Embryonic facial prominence (tissue), 1 donor: ENCODE data around the gene GTF3C4.

Source experiments
- DNase-seq: peaks from one replicate; pipeline ENCODE4 v3.0.0-alpha.2; 2016; ENCODE audit errors: extremely low spot score

The GTF3C4 gene, protein sequence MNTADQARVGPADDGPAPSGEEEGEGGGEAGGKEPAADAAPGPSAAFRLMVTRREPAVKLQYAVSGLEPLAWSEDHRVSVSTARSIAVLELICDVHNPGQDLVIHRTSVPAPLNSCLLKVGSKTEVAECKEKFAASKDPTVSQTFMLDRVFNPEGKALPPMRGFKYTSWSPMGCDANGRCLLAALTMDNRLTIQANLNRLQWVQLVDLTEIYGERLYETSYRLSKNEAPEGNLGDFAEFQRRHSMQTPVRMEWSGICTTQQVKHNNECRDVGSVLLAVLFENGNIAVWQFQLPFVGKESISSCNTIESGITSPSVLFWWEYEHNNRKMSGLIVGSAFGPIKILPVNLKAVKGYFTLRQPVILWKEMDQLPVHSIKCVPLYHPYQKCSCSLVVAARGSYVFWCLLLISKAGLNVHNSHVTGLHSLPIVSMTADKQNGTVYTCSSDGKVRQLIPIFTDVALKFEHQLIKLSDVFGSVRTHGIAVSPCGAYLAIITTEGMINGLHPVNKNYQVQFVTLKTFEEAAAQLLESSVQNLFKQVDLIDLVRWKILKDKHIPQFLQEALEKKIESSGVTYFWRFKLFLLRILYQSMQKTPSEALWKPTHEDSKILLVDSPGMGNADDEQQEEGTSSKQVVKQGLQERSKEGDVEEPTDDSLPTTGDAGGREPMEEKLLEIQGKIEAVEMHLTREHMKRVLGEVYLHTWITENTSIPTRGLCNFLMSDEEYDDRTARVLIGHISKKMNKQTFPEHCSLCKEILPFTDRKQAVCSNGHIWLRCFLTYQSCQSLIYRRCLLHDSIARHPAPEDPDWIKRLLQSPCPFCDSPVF

GRCh38 chr9:132670457-132671391 is at the start of gene GTF3C4:
Gene GTF3C4, plus strand, starts transcription at chr9:132670464. Its CDS starts 135 bp downstream, at chr9:132670599.
- no peak for DNase-seq

- DNase-seq, result no peak
Observed at GRCh38 chr9:132622159-132622558, 48.1 kb upstream of the GTF3C4 start.

GRCh38 chr9:132626285-132626684 is 44.0 kb upstream of the GTF3C4 start:
- no peak for DNase-seq

DNA sequence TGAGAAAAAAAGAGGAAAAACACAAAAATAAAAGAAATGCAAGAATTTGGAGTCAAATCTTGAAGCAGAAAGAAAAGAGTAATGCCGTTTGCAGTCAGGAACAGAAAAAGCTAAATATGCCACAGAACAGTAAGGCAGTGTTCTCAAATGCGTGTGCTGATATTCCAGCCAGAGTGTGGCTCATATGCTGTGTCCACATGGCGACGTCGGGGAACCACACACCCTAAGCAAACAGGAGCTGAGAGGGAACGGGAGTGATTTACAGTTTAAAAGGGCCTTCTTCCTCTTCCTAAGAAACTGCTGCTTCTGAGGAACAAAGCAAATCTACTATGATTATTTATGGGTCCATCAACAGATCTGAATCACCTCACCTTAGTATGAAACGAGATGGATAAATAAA is 43.2 kb upstream of the GTF3C4 start:
- DNase-seq, result no peak

DNA sequence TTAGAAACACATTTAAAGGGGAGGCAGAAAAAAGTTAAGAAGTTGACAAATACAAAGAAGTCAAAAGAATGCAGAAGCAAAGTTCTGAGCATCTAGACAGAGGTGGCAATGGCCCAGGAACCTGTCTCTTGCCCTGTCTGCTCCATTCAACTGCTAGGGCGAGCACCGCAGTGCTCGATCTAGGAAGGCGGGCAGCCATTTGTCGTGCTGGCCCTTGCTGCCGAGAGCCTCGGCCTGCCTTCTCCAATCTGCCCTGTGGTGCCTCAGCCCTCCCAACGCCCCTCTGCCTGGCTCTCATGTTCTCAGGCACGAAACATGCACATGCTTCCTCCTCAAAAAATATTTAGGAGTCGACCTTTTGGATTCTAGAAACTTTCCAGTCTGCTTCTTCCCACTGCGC is 42.7 kb upstream of the GTF3C4 start:
- DNase-seq, result no peak

DNA sequence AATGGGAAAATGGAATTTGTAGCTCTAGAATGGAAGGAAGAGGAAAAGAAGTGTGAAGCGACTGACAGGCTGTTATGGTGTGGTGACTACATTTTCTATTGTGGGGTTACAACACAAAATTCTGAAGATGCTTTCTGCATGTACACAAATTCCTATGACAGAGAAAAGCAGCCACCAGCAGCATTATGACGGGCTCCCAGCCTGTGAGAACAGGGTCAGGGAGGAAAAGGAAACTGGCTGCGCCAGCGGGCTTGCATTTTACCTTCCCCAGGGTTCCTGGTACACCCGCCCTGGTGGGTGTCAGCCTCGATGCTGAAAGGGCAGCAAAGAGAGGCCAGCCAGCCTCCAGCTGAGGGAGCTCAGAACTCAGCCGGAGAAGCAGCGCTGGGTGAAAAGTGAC is 41.5 kb upstream of the GTF3C4 start:
- DNase-seq, result no peak

DNA sequence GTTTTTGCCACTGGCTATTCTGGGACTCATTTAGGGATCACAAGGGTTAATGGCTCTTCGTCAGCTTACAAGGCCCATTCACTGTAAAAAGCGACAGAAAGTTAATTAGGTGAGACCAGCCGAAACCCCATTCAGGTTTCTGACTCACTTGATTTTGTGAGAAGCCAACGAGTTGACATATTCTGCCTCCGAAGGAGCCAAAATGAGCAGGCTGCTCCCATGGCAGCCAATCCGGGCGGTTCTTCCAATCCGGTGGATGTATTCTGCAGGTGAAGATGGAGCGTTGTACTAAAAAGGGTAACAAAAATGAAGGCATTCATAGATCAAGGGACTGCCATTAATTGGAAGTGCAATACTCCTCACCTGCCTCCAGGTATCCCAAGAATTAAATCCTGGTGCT is 40.1 kb upstream of the GTF3C4 start:
- no peak for DNase-seq

DNA sequence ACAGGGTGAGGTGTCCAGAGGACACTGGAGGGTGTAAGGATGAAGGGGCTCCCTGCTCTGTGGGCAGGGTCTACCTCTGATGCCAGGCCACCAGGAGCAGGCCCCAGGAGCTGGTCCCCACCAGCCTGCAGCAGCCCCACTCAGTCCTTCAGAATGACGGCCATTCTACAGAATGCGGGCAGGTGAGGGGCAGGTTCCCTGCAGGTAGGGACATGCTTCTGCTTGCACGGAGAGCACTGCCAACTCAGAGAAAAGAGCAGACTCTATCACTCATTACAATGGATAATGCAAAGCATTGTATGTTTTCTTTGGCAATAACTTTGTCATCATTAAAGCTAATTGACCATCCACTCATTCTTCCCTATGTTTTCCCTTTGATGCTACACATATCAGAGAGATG is 39.5 kb upstream of the GTF3C4 start:
- no peak for DNase-seq

DNA sequence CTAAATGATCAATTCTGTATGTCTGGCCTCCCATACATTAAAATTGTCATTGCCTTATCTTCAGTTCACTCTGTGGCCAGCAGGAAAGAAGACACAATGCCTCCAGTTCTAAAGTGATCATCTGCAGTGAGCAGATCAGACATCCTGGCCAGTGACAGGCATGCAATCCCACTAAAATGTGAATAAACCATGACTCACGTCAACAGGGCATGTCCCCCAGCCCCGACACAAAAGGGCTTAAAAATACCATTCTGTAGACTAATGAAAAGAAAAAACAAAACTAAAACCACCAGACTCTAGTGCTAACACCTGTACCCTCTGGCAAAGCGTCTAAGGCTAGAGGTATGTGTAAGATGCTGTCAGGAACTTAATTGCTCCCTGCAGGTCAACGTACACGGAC is 39.0 kb upstream of the GTF3C4 start:
- DNase-seq, result no peak

DNA sequence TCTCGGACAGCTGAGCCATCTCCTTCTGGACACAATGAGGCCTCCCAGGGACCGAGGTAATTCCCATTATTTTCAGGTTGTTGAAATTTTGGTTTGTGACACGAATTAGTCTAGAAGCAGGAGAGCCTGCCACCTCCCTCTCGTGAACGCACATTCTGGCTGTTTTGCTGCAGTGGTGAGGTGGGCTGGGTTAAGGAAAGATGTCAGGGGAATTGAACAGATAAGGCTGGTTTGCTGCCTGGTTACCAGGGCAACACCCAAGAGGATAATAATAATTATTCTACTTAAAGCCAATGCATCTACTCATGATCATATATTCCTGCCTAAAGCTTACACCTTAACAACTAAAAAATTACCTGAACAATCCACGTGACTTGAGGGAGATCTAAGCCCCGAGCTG is 38.6 kb upstream of the GTF3C4 start:
- DNase-seq, result no peak

GRCh38 chr9:132632413-132633129 is 37.7 kb upstream of the GTF3C4 start:
- DNase-seq, result no peak

GRCh38 chr9:132634327-132634726 is 35.9 kb upstream of the GTF3C4 start:
- no peak for DNase-seq

DNA sequence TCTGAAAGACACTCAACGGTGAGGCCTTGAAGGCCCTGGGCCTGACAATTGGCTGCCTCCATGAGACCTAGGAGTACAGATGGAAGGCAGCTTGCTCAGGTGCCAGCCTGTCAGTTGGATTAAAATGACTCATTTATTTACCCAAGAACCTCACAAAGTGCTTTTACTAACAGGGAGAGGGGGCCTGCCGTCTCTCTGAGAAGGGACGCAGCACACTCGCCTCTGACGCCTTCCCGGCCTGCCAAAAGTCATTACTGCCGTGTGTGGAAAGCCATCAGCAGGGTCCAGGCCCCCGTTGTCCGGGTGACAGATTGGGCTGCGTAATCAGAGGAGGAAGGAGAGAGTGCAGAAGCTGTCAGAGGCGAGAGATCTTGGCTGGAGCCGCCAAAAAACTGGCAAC is 32.9 kb upstream of the GTF3C4 start:
- no peak for DNase-seq

- DNase-seq, result no peak
Observed at GRCh38 chr9:132637801-132638200, 32.5 kb upstream of the GTF3C4 start.

GRCh38 chr9:132638240-132638639 is 32.0 kb upstream of the GTF3C4 start:
- no peak for DNase-seq

DNA sequence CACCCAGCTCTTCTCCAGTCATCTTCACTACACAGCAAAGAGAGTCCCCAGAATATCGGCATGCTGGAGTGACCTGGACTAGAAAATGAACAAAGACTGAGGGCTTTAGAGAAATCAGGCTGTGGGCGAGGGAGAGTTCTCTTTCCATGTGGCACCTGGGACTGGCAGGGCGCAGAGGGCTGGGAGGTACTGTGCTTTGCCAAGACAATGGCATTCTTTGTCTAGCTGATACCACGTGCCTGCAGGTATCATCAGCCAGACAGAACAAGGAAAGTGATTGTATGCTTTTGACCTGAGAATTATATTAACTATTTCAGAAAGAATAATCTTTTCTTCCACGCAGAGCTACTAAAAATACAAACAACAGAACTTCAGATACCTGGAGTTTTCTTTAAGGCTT is 30.9 kb upstream of the GTF3C4 start:
- no peak for DNase-seq

- DNase-seq, result no peak
Observed at GRCh38 chr9:132641216-132641615, 29.0 kb upstream of the GTF3C4 start.

DNA sequence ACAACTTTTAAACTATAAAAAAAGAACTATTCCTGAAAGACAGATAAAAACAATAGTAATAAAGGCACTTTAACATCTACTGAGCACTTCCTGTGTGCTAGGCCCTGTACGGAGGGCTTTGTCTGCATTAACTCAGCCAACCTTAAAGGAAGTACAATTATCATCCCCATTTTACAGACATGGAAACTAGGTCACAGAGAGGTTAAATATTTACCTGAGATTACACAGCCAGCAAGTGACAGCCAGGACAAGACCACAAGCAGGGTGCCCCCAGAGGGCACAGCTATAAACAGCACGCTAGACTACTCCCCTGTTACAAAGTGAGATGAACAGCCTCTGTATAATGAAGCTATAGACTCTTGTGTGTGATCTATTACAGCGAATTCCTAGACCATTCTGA is 26.0 kb upstream of the GTF3C4 start:
- DNase-seq, result no peak

- no peak for DNase-seq
Observed at GRCh38 chr9:132645306-132645705, 25.0 kb upstream of the GTF3C4 start.

- DNase-seq, result no peak
Observed at GRCh38 chr9:132645711-132646110, 24.6 kb upstream of the GTF3C4 start.

DNA sequence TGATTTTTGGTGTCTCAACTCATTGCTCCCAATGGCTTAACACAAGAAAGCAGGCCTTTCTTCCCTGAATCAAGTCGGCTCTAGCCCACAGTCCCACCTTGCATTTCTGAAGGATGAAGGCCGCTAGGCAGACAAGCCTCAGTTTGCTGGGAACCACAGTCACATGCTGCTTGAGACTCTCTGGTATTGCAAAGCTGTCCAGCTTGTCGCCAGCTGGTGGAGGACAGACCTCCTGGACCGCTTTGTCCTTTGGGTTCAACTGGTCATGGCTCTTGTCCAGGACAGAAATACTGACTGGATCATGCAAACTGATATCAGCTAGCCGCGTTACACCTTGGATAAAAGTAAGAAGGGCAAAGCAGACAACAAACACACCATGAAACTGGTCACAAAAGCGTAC is 23.5 kb upstream of the GTF3C4 start:
- no peak for DNase-seq
